Stimulated activated CD8-positive, alpha-beta memory T cell treated with anti-CD3 and anti-CD28 coated beads, Interleukin-15, amount 100 ng/mL, for 1 hour (primary cell): Measurements from ENCODE around the gene PARN.
"Not testable (repeated sequence)": the region's sequence is repeated elsewhere in the genome, so short reads cannot be mapped to it uniquely, and the experiment has no call there.

Source experiments
- DNase-seq: peaks from one replicate; pipeline ENCODE4 v3.0.0-alpha.2; 2020; ENCODE audit warnings: low read depth

PARN gene

GRCh38 chr16:14472357-14472756, 157.7 kb downstream of the PARN start:
- DNase-seq = no peak

- DNase-seq = no peak
Measured at GRCh38 chr16:14470788-14471187, 159.3 kb downstream of the PARN start.

- DNase-seq = no peak
Measured at GRCh38 chr16:14465799-14466198, 164.3 kb downstream of the PARN start.

- no peak for DNase-seq
Measured at GRCh38 chr16:14464796-14465195, 165.3 kb downstream of the PARN start.

- DNase-seq = no peak
Measured at GRCh38 chr16:14464192-14464591, 165.9 kb downstream of the PARN start.

GRCh38 chr16:14462811-14463210, 167.2 kb downstream of the PARN start:
- DNase-seq = no peak

GRCh38 chr16:14460726-14461125, 169.3 kb downstream of the PARN start:
- no peak for DNase-seq

- no peak for DNase-seq
Measured at GRCh38 chr16:14458576-14458975, 171.5 kb downstream of the PARN start.

- no peak for DNase-seq
Measured at GRCh38 chr16:14456793-14457481, 173.1 kb downstream of the PARN start.

- DNase-seq = no peak
Measured at GRCh38 chr16:14455573-14455972, 174.5 kb downstream of the PARN start.

- DNase-seq = no peak
Measured at GRCh38 chr16:14454391-14454790, 175.7 kb downstream of the PARN start.

GRCh38 chr16:14452066-14452465, 178.0 kb downstream of the PARN start:
- DNase-seq = no peak

GRCh38 chr16:14450846-14451245, 179.2 kb downstream of the PARN start:
- no peak for DNase-seq

- no peak for DNase-seq
Measured at GRCh38 chr16:14449790-14450480, 180.1 kb downstream of the PARN start.

GRCh38 chr16:14449334-14449733, 180.7 kb downstream of the PARN start:
- no peak for DNase-seq

GRCh38 chr16:14448879-14449278, 181.2 kb downstream of the PARN start:
- DNase-seq = no peak

GRCh38 chr16:14447783-14448182, 182.3 kb downstream of the PARN start:
- no peak for DNase-seq

- DNase-seq = no peak
Measured at GRCh38 chr16:14446796-14447195, 183.3 kb downstream of the PARN start.

- DNase-seq = no peak
Measured at GRCh38 chr16:14445937-14446715, 183.9 kb downstream of the PARN start.

GRCh38 chr16:14444979-14445810, 184.9 kb downstream of the PARN start:
- no peak for DNase-seq

GRCh38 chr16:14441533-14441932, 188.5 kb downstream of the PARN start:
- DNase-seq = not testable (repeated sequence)

- no peak for DNase-seq
Measured at GRCh38 chr16:14438256-14438655, 191.8 kb downstream of the PARN start.
